K562 (cell line): Measurements from ENCODE around the gene SLC7A6. TPM values are rescaled to one million over a fixed set of nuclear protein-coding genes. Genes with fewer than 3 reads are reported as not detected.
A peak's percentile ranks its signal among the peaks of the same experiment; 100 is the strongest.

Experiments used
- ATAC-seq: fragments of 200-7000 bp; cut with Tn5 transposase; 3 replicates; pipeline ENCODE4 v1.9.1; 2020; ENCODE audit warnings: moderate library complexity
- BruUV-seq: library from RNA; stranded (reverse); fragments of 400-500 nt; replicated peaks from 2 replicates; lab custom pipeline; 2021; lab: Mats Ljungman, UMichigan
- CTCF ChIA-PET: fragments of 300-600 bp; formaldehyde crosslinking; extraction: SDS; loops from one replicate; lab custom pipeline; 2021; ENCODE audit warnings: low intra/inter-chr PET ratio; lab: Yijun Ruan, JAX
- POLR2A ChIA-PET: fragments of 300-600, 350-650 bp; sonication (Branson Sonifier 250); formaldehyde crosslinking; extraction: SDS; loops from one replicate; lab custom pipeline; 2021; ENCODE audit warnings: antibody characterized with exemption, inconsistent platforms; lab: Yijun Ruan, JAX
- DNase-seq, 4 experiments: peaks; one replicate each; pipeline versions ENCODE4 v3.0.0 to v3.0.0-alpha.2; 2011 to 2018; ENCODE audit warnings: low spot score in 3 of 4, mixed read lengths in 3 of 4; ENCODE audit errors: extremely low read depth in 1 of 4
- FAIRE-seq: peaks from 2 replicates; lab custom pipeline; 2011; peaks lifted over from hg19 to GRCh38; lab: Jason Lieb, UNC
- H2AFZ ChIP-seq: 2 replicates; pipeline ENCODE4 v1.6.0; 2011; ENCODE audit warnings: low read depth, low read length, control low read depth, inconsistent platforms
- H3K27ac ChIP-seq: fragments of 200-600 bp; 3 replicates; pipeline ENCODE4 v1.8.0; 2011; ENCODE audit warnings: low read depth, mild to moderate bottlenecking, control low read depth, inconsistent platforms, low read length, moderate library complexity, mixed read lengths; ENCODE audit errors: extremely low read depth
- H3K27me3 ChIP-seq, 2 experiments: fragments of 300-600 bp in 1 of 2; 2 replicates in 1 of 2; 3 replicates in 1 of 2; pipeline versions ENCODE4 v1.6.0 to v1.8.0; 2011; ENCODE audit warnings: inconsistent platforms in 2 of 2, low read length in 2 of 2, mild to moderate bottlenecking in 1 of 2, mixed read lengths in 1 of 2, moderate library complexity in 1 of 2; ENCODE audit not compliant: control insufficient read depth in 2 of 2, insufficient read depth in 2 of 2
- H3K36me3 ChIP-seq: fragments of 300-600 bp; 3 replicates; pipeline ENCODE4 v1.8.0; 2011; ENCODE audit warnings: mild to moderate bottlenecking, low read length, inconsistent platforms; ENCODE audit not compliant: control insufficient read depth, insufficient read depth
- H3K4me1 ChIP-seq, 2 experiments: fragments of 200-600 bp in 1 of 2; replicated peaks in 1 of 2; 2 replicates in 1 of 2; 3 replicates in 1 of 2; pipeline versions ENCODE4 v1.5.1 to v1.8.0; 2011; ENCODE audit warnings: inconsistent platforms in 2 of 2, low read length in 2 of 2, mild to moderate bottlenecking in 1 of 2, mixed read lengths in 1 of 2, moderate library complexity in 1 of 2; ENCODE audit not compliant: control insufficient read depth in 2 of 2, insufficient read depth in 2 of 2
- H3K4me2 ChIP-seq: 2 replicates; pipeline ENCODE4 v1.6.1; 2011; ENCODE audit warnings: low read length, control low read depth, inconsistent platforms, mixed read lengths; ENCODE audit not compliant: insufficient read depth
- H3K4me3 ChIP-seq: fragments of 200-600 bp; sonication (generic), shearing (Covaris generic); 2 replicates; pipeline ENCODE4 v1.5.1; 2016; ENCODE audit warnings: control low read depth, inconsistent platforms
- H3K79me2 ChIP-seq: fragments of 200-600 bp; 3 replicates; pipeline ENCODE4 v1.8.0; 2011; ENCODE audit warnings: low read length, inconsistent platforms; ENCODE audit not compliant: control insufficient read depth, insufficient read depth
- H3K9ac ChIP-seq, 2 experiments: 2 replicates each; pipeline versions ENCODE4 v1.6.0 to v1.6.1; 2011; ENCODE audit warnings: low read depth in 2 of 2, low read length in 2 of 2, control low read depth in 1 of 2, inconsistent platforms in 1 of 2, mild to moderate bottlenecking in 1 of 2, mixed read lengths in 1 of 2; ENCODE audit not compliant: insufficient read depth in 1 of 2
- H3K9me1 ChIP-seq: one replicate; pipeline ENCODE4 v1.6.0; 2011; ENCODE audit warnings: inconsistent platforms, mild to moderate bottlenecking, low read length, moderate library complexity; ENCODE audit not compliant: control insufficient read depth, insufficient read depth
- H3K9me3 ChIP-seq: replicated peaks from 2 replicates; pipeline ENCODE4 v1.5.1; 2011; ENCODE audit warnings: low read depth, low read length, inconsistent platforms; ENCODE audit not compliant: control insufficient read depth, insufficient read depth
- H4K20me1 ChIP-seq: replicated peaks from 2 replicates; pipeline ENCODE4 v1.6.1; 2011; ENCODE audit warnings: low read length, inconsistent platforms, mixed read lengths; ENCODE audit not compliant: control insufficient read depth, insufficient read depth
- ATF7 ChIP-seq: fragments of 450-650 bp; IDR thresholded peaks from 2 replicates; pipeline ENCODE4 v1.7.1; 2014; ENCODE audit warnings: mild to moderate bottlenecking, moderate library complexity
- CBX1 ChIP-seq: sonication (generic); IDR thresholded peaks from 2 replicates; pipeline ENCODE4 v1.6.1; 2016; ENCODE audit warnings: antibody characterized with exemption, low read depth, mild to moderate bottlenecking
- CLOCK ChIP-seq: fragments of 250-450 bp; sonication (Bioruptor Pico); IDR thresholded peaks from 2 replicates; pipeline ENCODE4 v1.4.0; 2020; ENCODE audit warnings: mild to moderate bottlenecking, moderate library complexity, borderline replicate concordance
- CTCFL ChIP-seq: IDR thresholded peaks from 2 replicates; pipeline ENCODE4 v1.6.1; 2011; ENCODE audit warnings: borderline replicate concordance, low read depth, mild to moderate bottlenecking, moderate library complexity, low read length; ENCODE audit not compliant: insufficient read depth, poor library complexity, severe bottlenecking
- E2F5 ChIP-seq: sonication (generic); formaldehyde crosslinking; IDR thresholded peaks from 2 replicates; pipeline ENCODE4 v1.8.0; 2022; ENCODE audit warnings: mild to moderate bottlenecking, missing genetic modification reagents
- EWSR1 ChIP-seq: fragments of 450-650 bp; IDR thresholded peaks from 2 replicates; pipeline ENCODE4 v1.6.1; 2018; ENCODE audit warnings: borderline replicate concordance, mild to moderate bottlenecking, low read depth, moderate library complexity; ENCODE audit not compliant: partially characterized antibody
- FOXK1 ChIP-seq: sonication (generic); formaldehyde crosslinking; IDR thresholded peaks from 2 replicates; pipeline ENCODE4 v1.8.0; 2022; ENCODE audit warnings: missing genetic modification reagents, mild to moderate bottlenecking, borderline replicate concordance
- HMG20B ChIP-seq: fragments of 250-450 bp; sonication (Bioruptor Pico); IDR thresholded peaks from 2 replicates; pipeline ENCODE4 v1.5.0; 2021; ENCODE audit warnings: mild to moderate bottlenecking
- KAT2B ChIP-seq: IDR thresholded peaks from one replicate; pipeline ENCODE4 v1.6.1; 2012; ENCODE audit warnings: low read depth, mild to moderate bottlenecking, control low read depth, inconsistent platforms, low read length, moderate library complexity
- KLF13 ChIP-seq: fragments of 450-650 bp; IDR thresholded peaks from 2 replicates; pipeline ENCODE4 v1.6.1; 2016; ENCODE audit warnings: missing genetic modification characterization, low read depth, mild to moderate bottlenecking, missing compliant biosample characterization, moderate library complexity, borderline replicate concordance
- MBD2 ChIP-seq: sonication (generic); IDR thresholded peaks from 2 replicates; pipeline ENCODE4 v1.6.1; 2016; ENCODE audit warnings: low read depth, borderline replicate concordance
- NR3C1 ChIP-seq: sonication (generic); formaldehyde crosslinking; IDR thresholded peaks from 2 replicates; pipeline ENCODE4 v1.8.1; 2022; ENCODE audit warnings: missing genetic modification reagents
- POLR2A ChIP-seq: fragments of 450-650 bp; conservative IDR thresholded peaks from 2 replicates; pipeline ENCODE4 v1.6.1; 2016
- POLR2AphosphoS5 ChIP-seq: IDR thresholded peaks from 2 replicates; pipeline ENCODE4 v1.6.1; 2011; ENCODE audit warnings: mild to moderate bottlenecking, low read depth, low read length, moderate library complexity; ENCODE audit not compliant: control insufficient read depth, insufficient read depth
- WGBS: fragments of 100-300 bp; shearing (Covaris generic); methylation state at CpG from one replicate; pipeline ENCODE4 v1.1.6; 2016; ENCODE audit warnings: low coverage, mixed read lengths; ENCODE audit not compliant: insufficient coverage; ENCODE audit errors: missing lambda C conversion rate; 5-methylcytosine and 5-hydroxymethylcytosine counted together
- in situ Hi-C: fragments of 300-500 bp; cut with MboI; formaldehyde crosslinking; loops from 4 replicates; pipeline ENCODE4 v1.15.0; 2018; ENCODE audit warnings: inconsistent platforms, mixed read lengths
- intact Hi-C: fragments of 100-400 bp; cut with micrococcal nuclease; formaldehyde crosslinking; loops from 2 replicates; pipeline ENCODE4 v1.14.2; 2022
- polyA plus RNA-seq, 8 experiments: library from polyadenylated mRNA; depleted of rRNA in 4 of 8; stranded (reverse) in 5 of 8; unstranded in 3 of 8; fragments of >200 nt; fragmentation: Nextera tagmentation in 2 of 8; fragmentation: Illumina TruSeq in 1 of 8; extraction: Ambion mirVana in 2 of 8; extraction: Trizol in 1 of 8; gene quantifications; 2 replicates each; pipeline versions ENCODE4 v1.2.1 to v1.2.3, GENCODE V29; 2011 to 2014; ENCODE audit warnings: inconsistent platforms in 1 of 8, missing spikeins in 1 of 8
- total RNA-seq, 7 experiments: library from RNA; depleted of rRNA in 6 of 7; stranded (reverse); fragments of >200 nt in 6 of 7; fragmentation: Illumina TruSeq in 2 of 7; extraction: Trizol in 2 of 7; gene quantifications; 2 replicates each; pipeline versions ENCODE4 v1.2.1 to v1.2.3, GENCODE V29; 2011 to 2021; ENCODE audit warnings: low replicate concordance in 1 of 7

Gene SLC7A6
- total and polyA plus RNA-seq, 9 of the 15 experiments (the other 6 are each of a cell fraction or from before 2014, with no cell fraction given), result 12.6 to 60.1 (median 29.8) TPM

DNA sequence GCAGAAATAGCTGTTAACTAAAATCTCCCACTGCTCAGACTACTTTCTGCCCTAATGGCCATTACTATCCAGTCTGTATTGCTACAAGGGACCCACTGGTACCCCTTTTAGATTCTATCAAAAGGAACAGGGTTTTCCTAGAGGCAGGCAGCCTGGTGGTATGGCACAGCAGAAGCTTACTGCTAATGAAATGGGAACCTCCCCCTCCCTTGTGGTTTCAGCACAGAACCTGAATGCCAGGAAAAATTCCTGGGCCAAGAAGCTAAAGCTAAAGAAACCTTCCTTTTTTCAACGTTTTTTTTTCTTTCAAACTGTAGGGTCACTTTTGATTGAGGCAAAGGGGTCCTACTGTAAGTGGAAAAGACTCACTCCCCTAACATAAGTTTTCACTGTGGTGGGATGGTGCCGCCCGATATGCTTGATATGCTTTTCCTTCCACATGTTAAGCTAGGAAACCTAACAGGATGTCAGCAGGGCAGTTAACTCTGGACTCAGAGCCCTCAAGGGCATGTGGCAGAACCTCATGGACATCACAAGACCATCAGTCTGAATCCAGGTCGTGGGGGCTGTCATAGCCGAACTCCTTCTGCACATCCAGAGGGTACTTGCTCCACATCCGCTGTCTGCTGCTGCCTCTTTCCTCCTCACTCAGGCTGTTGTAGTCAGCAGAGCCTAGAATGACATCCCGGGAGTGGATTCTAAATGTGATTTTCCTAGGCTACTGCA, 36.6 kb downstream of the SLC7A6 start:
- TF ChIP-seq E2F5 (CRISPR knock-in tag), result no peak
- no peak for TF ChIP-seq KLF13
- TF ChIP-seq KAT2B, result no peak
- TF ChIP-seq EWSR1, result no peak
- TF ChIP-seq POLR2AphosphoS5, result peak; percentile 10; the same call in 1 of the 2 replicates
- no peak for TF ChIP-seq NR3C1 (CRISPR knock-in tag)
- no peak for TF ChIP-seq ATF7
- TF ChIP-seq CTCFL, result no peak
- no peak for TF ChIP-seq MBD2
- TF ChIP-seq HMG20B (CRISPR knock-in tag), result no peak
- peak; percentile 52 for TF ChIP-seq POLR2A
- no peak for TF ChIP-seq CLOCK (CRISPR knock-in tag)
- no peak for TF ChIP-seq FOXK1 (CRISPR knock-in tag)
- no peak for TF ChIP-seq CBX1
- TF ChIP-seq, all 486 proteins: peak for 2
- no peaks in the 10 kb centered on the region for H3K4me1 ChIP-seq
- POLR2A ChIA-PET, result interaction anchor here (0.6 to 3.9 kb wide), 8 partner anchors 8 to 22 kb away, joined by 3 to 27 read pairs (median 6); partner anchors contain the start of genes PRMT7 and SLC7A6OS
- FAIRE-seq, result no peak
- H4K20me1 ChIP-seq, result no peaks in the 10 kb centered on the region
- peaks cover 2% of the 10 kb centered on the region for H3K9me1 ChIP-seq
- in situ Hi-C loops, result no loop called here
- H2AFZ ChIP-seq, result no peak overlapping the region
- DNase-seq, result no peak
- peaks cover 96% of the 10 kb centered on the region for H3K36me3 ChIP-seq
- BruUV-seq, result no TSS peak
- ATAC-seq, result no peak
- H3K79me2 ChIP-seq, result no peaks in the 10 kb centered on the region
- CTCF ChIA-PET, result no interaction called here
- H3K9me3 ChIP-seq, result no peaks in the 10 kb centered on the region
- H3K4me3 ChIP-seq, result no peak overlapping the region
- intact Hi-C loops, result no loop called here
- WGBS, result 82% methylated on average over 7 of the region's 7 CpGs
- H3K27me3 ChIP-seq, result no peaks in the 10 kb centered on the region
- H3K4me2 ChIP-seq, result no peak overlapping the region
- H3K9ac ChIP-seq, result no peak overlapping the region
- H3K27ac ChIP-seq, result no peak overlapping the region; the same call in 2 of the 3 replicates
